H1 (cell line): ENCODE data around the gene CTNNA3.

Source experiments
- BRCA1 ChIP-seq: IDR thresholded peaks from 2 replicates; pipeline ENCODE4 v1.6.1; 2012; ENCODE audit warnings: low read depth, low read length, improper control_type of control experiment
- CBX5 ChIP-seq: fragments of 300-800, 300-1000 bp; sonication (generic); IDR thresholded peaks from 2 replicates; pipeline ENCODE4 v1.7.1; 2016; ENCODE audit warnings: antibody characterized with exemption, low read length, low read depth
- GABPA ChIP-seq: IDR thresholded peaks from 2 replicates; pipeline ENCODE4 v1.6.1; 2011; ENCODE audit warnings: mild to moderate bottlenecking, low read length, moderate library complexity, borderline replicate concordance; ENCODE audit not compliant: insufficient read depth
- POLR2A ChIP-seq, 2 experiments: IDR thresholded peaks; 1 replicate in 1 of 2; 2 replicates in 1 of 2; pipeline ENCODE4 v1.6.1; 2011; ENCODE audit warnings: low read depth in 2 of 2, low read length in 2 of 2, mild to moderate bottlenecking in 2 of 2; ENCODE audit errors: control extremely low read depth in 1 of 2
- TAF1 ChIP-seq: IDR thresholded peaks from 2 replicates; pipeline ENCODE4 v1.6.1; 2011; ENCODE audit warnings: mild to moderate bottlenecking, low read depth, low read length
- TF ChIP-seq, protein P1 (sequence below), 3 experiments: IDR thresholded peaks; 1 replicate in 2 of 3; 2 replicates in 1 of 3; pipeline versions ENCODE4 v1.5.1 to v1.6.1; 2011; ENCODE audit warnings: low read length in 3 of 3, mild to moderate bottlenecking in 3 of 3, inconsistent platforms in 2 of 3, low read depth in 1 of 3, moderate library complexity in 1 of 3; ENCODE audit not compliant: insufficient read depth in 1 of 3; ENCODE audit errors: control extremely low read depth in 1 of 3

DNA sequence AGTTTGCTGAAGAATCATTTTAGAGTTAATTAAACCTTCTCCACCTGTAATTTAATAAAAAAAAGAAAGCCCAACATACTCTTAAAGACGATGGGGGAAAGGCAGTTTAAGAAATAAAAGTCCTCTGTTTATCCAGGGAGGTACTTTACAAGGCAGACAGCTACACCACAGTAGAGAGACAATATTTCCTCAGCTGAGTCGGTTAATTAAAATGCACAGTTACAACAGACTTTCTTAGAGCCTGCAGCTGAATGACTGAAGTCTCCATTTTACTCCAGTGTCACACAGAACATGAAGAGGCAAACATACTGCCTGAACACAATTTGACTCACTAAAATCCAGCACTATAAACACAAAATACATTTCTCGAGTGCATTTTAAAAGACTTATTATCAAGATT lies 755.0 kb downstream of the CTNNA3 start:
- TF ChIP-seq TAF1, result no peak
- TF ChIP-seq, protein P1, sequence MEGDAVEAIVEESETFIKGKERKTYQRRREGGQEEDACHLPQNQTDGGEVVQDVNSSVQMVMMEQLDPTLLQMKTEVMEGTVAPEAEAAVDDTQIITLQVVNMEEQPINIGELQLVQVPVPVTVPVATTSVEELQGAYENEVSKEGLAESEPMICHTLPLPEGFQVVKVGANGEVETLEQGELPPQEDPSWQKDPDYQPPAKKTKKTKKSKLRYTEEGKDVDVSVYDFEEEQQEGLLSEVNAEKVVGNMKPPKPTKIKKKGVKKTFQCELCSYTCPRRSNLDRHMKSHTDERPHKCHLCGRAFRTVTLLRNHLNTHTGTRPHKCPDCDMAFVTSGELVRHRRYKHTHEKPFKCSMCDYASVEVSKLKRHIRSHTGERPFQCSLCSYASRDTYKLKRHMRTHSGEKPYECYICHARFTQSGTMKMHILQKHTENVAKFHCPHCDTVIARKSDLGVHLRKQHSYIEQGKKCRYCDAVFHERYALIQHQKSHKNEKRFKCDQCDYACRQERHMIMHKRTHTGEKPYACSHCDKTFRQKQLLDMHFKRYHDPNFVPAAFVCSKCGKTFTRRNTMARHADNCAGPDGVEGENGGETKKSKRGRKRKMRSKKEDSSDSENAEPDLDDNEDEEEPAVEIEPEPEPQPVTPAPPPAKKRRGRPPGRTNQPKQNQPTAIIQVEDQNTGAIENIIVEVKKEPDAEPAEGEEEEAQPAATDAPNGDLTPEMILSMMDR (IDR thresholded peaks at IDR 0.05; ENCODE audit: control extremely low read depth in 1 of 3, insufficient read depth in 1 of 3, low read depth in 1 of 3, low read length in 3 of 3), result no peak
- TF ChIP-seq BRCA1, result no peak
- TF ChIP-seq CBX5, result no peak
- no peak for TF ChIP-seq GABPA
- TF ChIP-seq POLR2A (IDR thresholded peaks at IDR 0.05; ENCODE audit: control extremely low read depth in 1 of 2, low read depth in 2 of 2, low read length in 2 of 2), result no peak
